ENCODE measurements around the gene KAT6B.
A peak's percentile ranks its signal among the peaks of the same experiment; 100 is the strongest.
"Not testable (repeated sequence)": the region's sequence is repeated elsewhere in the genome, so short reads cannot be mapped to it uniquely, and the experiment has no call there.

The KAT6B gene

GRCh38 chr10:74826142-74827044 is at the start of gene KAT6B:
Gene KAT6B, plus strand, starts transcription at chr10:74826600. Its CDS starts 16,258 bp downstream, at chr10:74842858.
- Histone ChIP-seq H3K36me3 (ENCODE audit: control insufficient read depth, insufficient read depth, low read length) (no peaks in the 10 kb centered on the region), H2AFZ (peak within 1 kb of the TSS; percentile 84), H3K79me2 (peaks cover 22% of the 10 kb centered on the region), H3K27ac (peak within 1 kb of the TSS; percentile 98), H3K9ac (peak within 1 kb of the TSS; percentile 88), H3K4me2 (ENCODE audit: low read length) (peak within 1 kb of the TSS; percentile 86), H3K27me3 (ENCODE audit: control insufficient read depth, insufficient read depth, low read length) (no peaks in the 10 kb centered on the region), H3K4me3 (ENCODE audit: low read depth, low read length) (peak within 1 kb of the TSS; percentile 92), H3K9me3 (ENCODE audit: control insufficient read depth, low read length) (no peaks in the 10 kb centered on the region), H3K4me1 (peaks cover 26% of the 10 kb centered on the region)
- TF ChIP-seq CTCF (IDR thresholded peaks at IDR 0.05), result peak; percentile 40

GRCh38 chr10:74778436-74779094 is 47.8 kb upstream of the KAT6B start:
- Histone ChIP-seq H3K79me2 (no peaks in the 10 kb centered on the region), H3K4me1 (no peaks in the 10 kb centered on the region), H3K4me3 (ENCODE audit: low read depth, low read length) (no peak overlapping the region), H3K27ac (no peak overlapping the region), H3K9ac (no peak overlapping the region), H3K27me3 (ENCODE audit: control insufficient read depth, insufficient read depth, low read length) (no peaks in the 10 kb centered on the region), H3K36me3 (ENCODE audit: control insufficient read depth, insufficient read depth, low read length) (no peaks in the 10 kb centered on the region), H3K4me2 (ENCODE audit: low read length) (no peak overlapping the region), H3K9me3 (ENCODE audit: control insufficient read depth, low read length) (no peaks in the 10 kb centered on the region), H2AFZ (no peak overlapping the region)
- no peak for TF ChIP-seq CTCF (IDR thresholded peaks at IDR 0.05)

- H3K27me3 ChIP-seq (ENCODE audit: control insufficient read depth, insufficient read depth, low read length); H2AFZ ChIP-seq; H3K4me3 ChIP-seq (ENCODE audit: low read depth, low read length); H3K4me2 ChIP-seq (ENCODE audit: low read length); H3K4me1 ChIP-seq; H3K9me3 ChIP-seq (ENCODE audit: control insufficient read depth, low read length); H3K36me3 ChIP-seq (ENCODE audit: control insufficient read depth, insufficient read depth, low read length); H3K9ac ChIP-seq; H3K27ac ChIP-seq; H3K79me2 ChIP-seq: not testable (repeated sequence)
Measured at GRCh38 chr10:74781870-74782269, 44.5 kb upstream of the KAT6B start.

- Histone ChIP-seq H3K9ac (no peak overlapping the region), H3K27me3 (ENCODE audit: control insufficient read depth, insufficient read depth, low read length) (no peaks in the 10 kb centered on the region), H3K4me2 (ENCODE audit: low read length) (no peak overlapping the region), H3K4me3 (ENCODE audit: low read depth, low read length) (no peak overlapping the region), H3K79me2 (no peaks in the 10 kb centered on the region), H3K9me3 (ENCODE audit: control insufficient read depth, low read length) (no peaks in the 10 kb centered on the region), H3K36me3 (ENCODE audit: control insufficient read depth, insufficient read depth, low read length) (no peaks in the 10 kb centered on the region), H3K27ac (no peak overlapping the region), H2AFZ (no peak overlapping the region), H3K4me1 (no peaks in the 10 kb centered on the region)
- TF ChIP-seq CTCF (IDR thresholded peaks at IDR 0.05), result no peak
Measured at GRCh38 chr10:74784462-74784861, 41.9 kb upstream of the KAT6B start.

- no peaks in the 10 kb centered on the region for H3K4me1 ChIP-seq
- H3K79me2 ChIP-seq, result no peaks in the 10 kb centered on the region
- no peak overlapping the region for H3K9ac ChIP-seq
- no peaks in the 10 kb centered on the region for H3K36me3 ChIP-seq (ENCODE audit: control insufficient read depth, insufficient read depth, low read length)
- H3K27ac ChIP-seq, result no peak overlapping the region
- H3K4me2 ChIP-seq (ENCODE audit: low read length), result no peak overlapping the region
- H3K27me3 ChIP-seq (ENCODE audit: control insufficient read depth, insufficient read depth, low read length), result no peaks in the 10 kb centered on the region
- no peak for TF ChIP-seq CTCF (IDR thresholded peaks at IDR 0.05)
- no peak overlapping the region for H2AFZ ChIP-seq
- no peaks in the 10 kb centered on the region for H3K9me3 ChIP-seq (ENCODE audit: control insufficient read depth, low read length)
- no peak overlapping the region for H3K4me3 ChIP-seq (ENCODE audit: low read depth, low read length)
Measured at GRCh38 chr10:74786126-74786525, 40.3 kb upstream of the KAT6B start.

All from parathyroid adenoma (tissue), 2 donors.